SU-DHL-6 (cell line): Measurements from ENCODE around the gene SPTBN1.

Experiments used
- H2AFZ ChIP-seq: fragments of 200-600 bp; sonication (generic); 2 replicates; pipeline ENCODE4 v1.6.1; 2014; ENCODE audit warnings: low read depth, mild to moderate bottlenecking, moderate library complexity, mixed read lengths, antibody characterized with exemption, low read length; ENCODE audit not compliant: severe bottlenecking
- H3F3A ChIP-seq: fragments of 200-600 bp; shearing (Covaris generic); 2 replicates; pipeline ENCODE4 v1.6.0; 2016; ENCODE audit warnings: antibody characterized with exemption, mild to moderate bottlenecking; ENCODE audit not compliant: insufficient read depth
- H3K27ac ChIP-seq: fragments of 200-600 bp; sonication (generic); 2 replicates; pipeline ENCODE4 v1.5.1; 2016; ENCODE audit warnings: low read depth, mild to moderate bottlenecking, low read length, moderate library complexity, mixed read lengths
- H3K27me3 ChIP-seq: fragments of 200-600 bp; sonication (generic), shearing (Covaris generic); 2 replicates; pipeline ENCODE4 v1.6.0; 2014; ENCODE audit warnings: mild to moderate bottlenecking, low read length
- H3K36me3 ChIP-seq: fragments of 200-600 bp; sonication (generic); 2 replicates; pipeline ENCODE4 v1.6.1; 2014; ENCODE audit warnings: mild to moderate bottlenecking, low read length, mixed read lengths
- H3K4me2 ChIP-seq: fragments of 300-600, 200-600 bp; shearing (Covaris generic), sonication (generic); 2 replicates; pipeline ENCODE4 v1.6.0; 2014; ENCODE audit warnings: low read length, low read depth, mild to moderate bottlenecking; ENCODE audit not compliant: poor library complexity, severe bottlenecking
- H3K4me3 ChIP-seq: fragments of 200-600 bp; sonication (generic); 2 replicates; pipeline ENCODE4 v1.5.1; 2014; ENCODE audit warnings: antibody characterized with exemption, low read length, mild to moderate bottlenecking, mixed read lengths; ENCODE audit not compliant: insufficient read depth, poor library complexity, severe bottlenecking
- H3K79me2 ChIP-seq: fragments of 200-600 bp; sonication (generic); 2 replicates; pipeline ENCODE4 v1.6.1; 2014; ENCODE audit warnings: mild to moderate bottlenecking, low read length, moderate library complexity; ENCODE audit not compliant: insufficient read depth
- H3K9ac ChIP-seq: fragments of 200-600 bp; sonication (generic); 2 replicates; pipeline ENCODE4 v1.7.0; 2014; ENCODE audit warnings: mild to moderate bottlenecking, low read length
- H3K9me2 ChIP-seq: fragments of 200-600 bp; sonication (generic); replicated peaks from 2 replicates; pipeline ENCODE4 v1.6.1; 2014; ENCODE audit warnings: low read length; ENCODE audit not compliant: insufficient read depth
- H3K9me3 ChIP-seq: fragments of 200-600 bp; sonication (generic); 2 replicates; pipeline ENCODE4 v1.6.1; 2014; ENCODE audit warnings: low read length, mixed read lengths; ENCODE audit not compliant: insufficient read depth
- H4K20me1 ChIP-seq: fragments of 200-600 bp; sonication (generic); 2 replicates; pipeline ENCODE4 v1.6.1; 2014; ENCODE audit warnings: low read depth, mild to moderate bottlenecking, antibody characterized with exemption, low read length, moderate library complexity, mixed read lengths
- CTCF ChIP-seq: fragments of 200-600 bp; sonication (generic); IDR thresholded peaks from one replicate; pipeline ENCODE4 v1.5.1; 2017; ENCODE audit warnings: antibody characterized with exemption, mild to moderate bottlenecking, low read length, moderate library complexity; ENCODE audit not compliant: insufficient read depth, poor library complexity, severe bottlenecking
- EZH2phosphoT487 ChIP-seq: fragments of 200-600 bp; sonication (generic), shearing (Covaris generic); conservative IDR thresholded peaks from 2 replicates; pipeline ENCODE4 v1.6.1; 2018; ENCODE audit warnings: mild to moderate bottlenecking, antibody characterized with exemption, low read length, moderate library complexity, mixed read lengths

Gene SPTBN1

GRCh38 chr2:54478899-54479298, 22.8 kb downstream of the SPTBN1 start:
- no peak overlapping the region for H3K4me3 ChIP-seq
- no peaks in the 10 kb centered on the region for H3K9me2 ChIP-seq

GRCh38 chr2:54479424-54479823, 23.3 kb downstream of the SPTBN1 start:
- Histone ChIP-seq H3F3A (no peaks in the 10 kb centered on the region), H2AFZ (no peak overlapping the region), H3K27me3 (no peaks in the 10 kb centered on the region), H3K4me2 (no peak overlapping the region), H3K9ac (no peak overlapping the region), H3K4me3 (no peak overlapping the region), H3K36me3 (no peaks in the 10 kb centered on the region), H3K9me2 (no peaks in the 10 kb centered on the region), H3K79me2 (peaks cover 58% of the 10 kb centered on the region), H3K9me3 (no peaks in the 10 kb centered on the region), H4K20me1 (no peaks in the 10 kb centered on the region), H3K27ac (no peak overlapping the region)
- no peak for TF ChIP-seq CTCF
- TF ChIP-seq EZH2phosphoT487, result no peak

More at GRCh38 chr2:54478899-54479298, 22.8 kb downstream of the SPTBN1 start:
- no peaks in the 10 kb centered on the region for H3K27me3 ChIP-seq
- H3K9me3 ChIP-seq, result no peaks in the 10 kb centered on the region
- no peaks in the 10 kb centered on the region for H3K36me3 ChIP-seq
- TF ChIP-seq CTCF, result no peak
- no peak for TF ChIP-seq EZH2phosphoT487
- no peaks in the 10 kb centered on the region for H3F3A ChIP-seq
- no peaks in the 10 kb centered on the region for H4K20me1 ChIP-seq
- no peak overlapping the region for H2AFZ ChIP-seq
- peaks cover 59% of the 10 kb centered on the region for H3K79me2 ChIP-seq
- no peak overlapping the region for H3K27ac ChIP-seq
- H3K9ac ChIP-seq, result no peak overlapping the region
- no peak overlapping the region for H3K4me2 ChIP-seq

- H3F3A ChIP-seq, result no peaks in the 10 kb centered on the region
These were observed 23.9 kb downstream of the SPTBN1 start for GRCh38 chr2:54480025-54480424.

More at GRCh38 chr2:54480025-54480424, 23.9 kb downstream of the SPTBN1 start:
- Histone ChIP-seq H3K4me3 (no peak overlapping the region), H3K27ac (no peak overlapping the region), H3K9me2 (no peaks in the 10 kb centered on the region), H3K9ac (no peak overlapping the region), H3K79me2 (peaks cover 59% of the 10 kb centered on the region), H3K27me3 (no peaks in the 10 kb centered on the region), H2AFZ (no peak overlapping the region), H3K36me3 (no peaks in the 10 kb centered on the region), H3K4me2 (no peak overlapping the region), H3K9me3 (no peaks in the 10 kb centered on the region), H4K20me1 (no peaks in the 10 kb centered on the region)
- TF ChIP-seq CTCF (no peak), EZH2phosphoT487 (no peak)
